MM.1S (cell line): Measurements from ENCODE around the gene MLF1.

Experiments
- EZH2 ChIP-seq: fragments of 300-600 bp; sonication (generic); optimal IDR thresholded peaks from 2 replicates; pipeline ENCODE3; 2017; ENCODE audit warnings: low read depth, mild to moderate bottlenecking, antibody characterized with exemption, low read length, mixed read lengths
- TF ChIP-seq, protein P1 (sequence below): fragments of 300-600 bp; sonication (generic); IDR thresholded peaks from 2 replicates; pipeline ENCODE4 v1.5.1; 2016; ENCODE audit warnings: antibody characterized with exemption, low read length, mixed read lengths

GRCh38 chr3:158640646-158641045 lies 69.7 kb downstream of the MLF1 start:
- no peak for TF ChIP-seq EZH2
- TF ChIP-seq, protein P1, sequence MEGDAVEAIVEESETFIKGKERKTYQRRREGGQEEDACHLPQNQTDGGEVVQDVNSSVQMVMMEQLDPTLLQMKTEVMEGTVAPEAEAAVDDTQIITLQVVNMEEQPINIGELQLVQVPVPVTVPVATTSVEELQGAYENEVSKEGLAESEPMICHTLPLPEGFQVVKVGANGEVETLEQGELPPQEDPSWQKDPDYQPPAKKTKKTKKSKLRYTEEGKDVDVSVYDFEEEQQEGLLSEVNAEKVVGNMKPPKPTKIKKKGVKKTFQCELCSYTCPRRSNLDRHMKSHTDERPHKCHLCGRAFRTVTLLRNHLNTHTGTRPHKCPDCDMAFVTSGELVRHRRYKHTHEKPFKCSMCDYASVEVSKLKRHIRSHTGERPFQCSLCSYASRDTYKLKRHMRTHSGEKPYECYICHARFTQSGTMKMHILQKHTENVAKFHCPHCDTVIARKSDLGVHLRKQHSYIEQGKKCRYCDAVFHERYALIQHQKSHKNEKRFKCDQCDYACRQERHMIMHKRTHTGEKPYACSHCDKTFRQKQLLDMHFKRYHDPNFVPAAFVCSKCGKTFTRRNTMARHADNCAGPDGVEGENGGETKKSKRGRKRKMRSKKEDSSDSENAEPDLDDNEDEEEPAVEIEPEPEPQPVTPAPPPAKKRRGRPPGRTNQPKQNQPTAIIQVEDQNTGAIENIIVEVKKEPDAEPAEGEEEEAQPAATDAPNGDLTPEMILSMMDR: no peak
